Measurements from ENCODE around the gene MORN4. TPM values are rescaled to one million over a fixed set of nuclear protein-coding genes. Genes with fewer than 3 reads are reported as not detected.
A peak's percentile ranks its signal among the peaks of the same experiment; 100 is the strongest.
"Not testable (repeated sequence)": the region's sequence is repeated elsewhere in the genome, so short reads cannot be mapped to it uniquely, and the experiment has no call there.

Gene MORN4
- total RNA-seq, 4 donors from 2014 or later, result 2.1 to 11.5 (median 4.5) TPM

GRCh38 chr10:97582169-97582568 lies 51.1 kb downstream of the MORN4 start:
- Histone ChIP-seq H3K27me3 (no peaks in the 10 kb centered on the region), H3K27ac (replicated peaks in 1 of 4) (no peak overlapping the region), H3K36me3 (peaks cover 0 to 19% (median 0%) of the 10 kb centered on the region in 4 donors), H3K4me3 (no peak overlapping the region), H3K4me1 (peaks cover 4 to 10% (median 6%) of the 10 kb centered on the region in 4 donors), H3K9me3 (no peaks in the 10 kb centered on the region)
- WGBS, result no CpG with 5 or more reads among the region's 8 CpGs
- TF ChIP-seq, protein P1, sequence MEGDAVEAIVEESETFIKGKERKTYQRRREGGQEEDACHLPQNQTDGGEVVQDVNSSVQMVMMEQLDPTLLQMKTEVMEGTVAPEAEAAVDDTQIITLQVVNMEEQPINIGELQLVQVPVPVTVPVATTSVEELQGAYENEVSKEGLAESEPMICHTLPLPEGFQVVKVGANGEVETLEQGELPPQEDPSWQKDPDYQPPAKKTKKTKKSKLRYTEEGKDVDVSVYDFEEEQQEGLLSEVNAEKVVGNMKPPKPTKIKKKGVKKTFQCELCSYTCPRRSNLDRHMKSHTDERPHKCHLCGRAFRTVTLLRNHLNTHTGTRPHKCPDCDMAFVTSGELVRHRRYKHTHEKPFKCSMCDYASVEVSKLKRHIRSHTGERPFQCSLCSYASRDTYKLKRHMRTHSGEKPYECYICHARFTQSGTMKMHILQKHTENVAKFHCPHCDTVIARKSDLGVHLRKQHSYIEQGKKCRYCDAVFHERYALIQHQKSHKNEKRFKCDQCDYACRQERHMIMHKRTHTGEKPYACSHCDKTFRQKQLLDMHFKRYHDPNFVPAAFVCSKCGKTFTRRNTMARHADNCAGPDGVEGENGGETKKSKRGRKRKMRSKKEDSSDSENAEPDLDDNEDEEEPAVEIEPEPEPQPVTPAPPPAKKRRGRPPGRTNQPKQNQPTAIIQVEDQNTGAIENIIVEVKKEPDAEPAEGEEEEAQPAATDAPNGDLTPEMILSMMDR (IDR thresholded peaks at IDR 0.05), result no peak
- TF ChIP-seq POLR2AphosphoS5 (IDR thresholded peaks at IDR 0.05), result no peak
- no peak for TF ChIP-seq POLR2A (IDR thresholded peaks at IDR 0.05; ENCODE audit: low read depth)
- TF ChIP-seq EP300 (IDR thresholded peaks at IDR 0.05), result no peak
- DNase-seq (ENCODE audit: extremely low spot score), result no peak
- intact Hi-C loops (cut with DNase I), result no loop called here

DNA sequence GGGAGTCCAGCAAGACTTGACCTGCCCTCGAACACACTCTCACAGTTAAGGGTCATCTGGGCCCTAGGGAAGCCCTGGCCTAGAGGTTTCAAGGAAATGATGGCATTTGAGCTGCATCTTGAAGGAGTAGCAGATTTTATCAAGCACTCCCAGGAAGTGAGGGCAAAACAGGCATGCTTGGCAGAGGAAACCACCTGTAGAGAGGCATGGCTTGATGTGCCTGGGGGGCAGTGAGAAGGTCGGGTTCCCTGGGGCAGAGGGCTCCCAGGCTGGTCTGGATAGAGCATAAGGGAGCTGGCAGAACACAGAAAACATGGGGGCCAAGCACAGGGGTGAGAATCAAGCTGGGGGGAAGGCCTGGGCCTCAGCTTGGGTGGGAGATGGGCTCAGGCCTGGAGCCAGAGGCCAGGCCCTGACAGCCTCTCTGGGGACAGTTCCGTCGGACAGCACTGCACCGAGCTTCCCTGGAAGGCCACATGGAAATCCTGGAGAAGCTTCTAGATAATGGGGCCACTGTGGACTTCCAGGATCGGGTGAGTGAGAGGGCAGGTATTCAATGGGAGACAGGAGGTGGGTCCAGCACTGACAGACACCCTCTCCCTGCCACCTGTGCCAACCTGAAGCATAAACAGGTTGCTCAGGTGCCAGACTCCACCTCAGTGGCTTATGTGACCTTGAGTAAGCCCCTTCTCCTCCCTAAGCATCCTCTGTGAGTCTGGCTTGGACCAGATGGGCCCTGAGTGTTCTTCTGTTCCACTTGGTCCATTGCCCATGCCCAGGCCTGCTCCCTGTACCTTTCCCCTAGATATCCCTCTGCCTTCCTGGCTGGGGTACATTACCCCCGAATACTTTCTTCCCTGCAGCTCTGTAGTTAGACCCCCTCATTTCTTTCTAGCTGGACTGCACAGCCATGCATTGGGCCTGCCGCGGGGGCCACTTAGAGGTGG lies 52.6 kb downstream of the MORN4 start:
- H3K27ac ChIP-seq (replicated peaks in 1 of 4), result no peak overlapping the region
- H3K4me1 ChIP-seq, result peaks cover 4 to 11% (median 7%) of the 10 kb centered on the region in 4 donors
- no peaks in the 10 kb centered on the region for H3K9me3 ChIP-seq
- H3K36me3 ChIP-seq, result peaks cover 0 to 19% (median 0%) of the 10 kb centered on the region in 4 donors
- H3K4me3 ChIP-seq, result no peak overlapping the region
- 94% methylated on average over 8 of the region's 9 CpGs for WGBS
- no peak for DNase-seq (ENCODE audit: extremely low spot score)
- TF ChIP-seq POLR2AphosphoS5 (IDR thresholded peaks at IDR 0.05) (no peak), EP300 (IDR thresholded peaks at IDR 0.05) (no peak), POLR2A (IDR thresholded peaks at IDR 0.05; ENCODE audit: low read depth) (no peak)
- TF ChIP-seq, protein P1 (IDR thresholded peaks at IDR 0.05), result no peak
- no peaks in the 10 kb centered on the region for H3K27me3 ChIP-seq
- intact Hi-C loops (cut with DNase I), result no loop called here

GRCh38 chr10:97578171-97578844 lies 55.0 kb downstream of the MORN4 start:
- no peaks in the 10 kb centered on the region for H3K27me3 ChIP-seq
- no peak for DNase-seq (ENCODE audit: extremely low spot score)
- intact Hi-C loops (cut with DNase I), result no loop called here
- peaks cover 0 to 19% (median 0%) of the 10 kb centered on the region in 4 donors for H3K36me3 ChIP-seq
- H3K27ac ChIP-seq (replicated peaks in 1 of 4), result no peak overlapping the region
- H3K4me1 ChIP-seq, result peaks cover 10 to 21% (median 17%) of the 10 kb centered on the region in 4 donors
- H3K4me3 ChIP-seq, result peak overlapping the region in 2 of 4 donors; percentile 22 to 28
- H3K9me3 ChIP-seq, result no peaks in the 10 kb centered on the region
- WGBS, result 93% methylated on average over 15 of the region's 40 CpGs
- no peak for TF ChIP-seq POLR2A (IDR thresholded peaks at IDR 0.05; ENCODE audit: low read depth)
- TF ChIP-seq, protein P1 (IDR thresholded peaks at IDR 0.05), result no peak

DNA sequence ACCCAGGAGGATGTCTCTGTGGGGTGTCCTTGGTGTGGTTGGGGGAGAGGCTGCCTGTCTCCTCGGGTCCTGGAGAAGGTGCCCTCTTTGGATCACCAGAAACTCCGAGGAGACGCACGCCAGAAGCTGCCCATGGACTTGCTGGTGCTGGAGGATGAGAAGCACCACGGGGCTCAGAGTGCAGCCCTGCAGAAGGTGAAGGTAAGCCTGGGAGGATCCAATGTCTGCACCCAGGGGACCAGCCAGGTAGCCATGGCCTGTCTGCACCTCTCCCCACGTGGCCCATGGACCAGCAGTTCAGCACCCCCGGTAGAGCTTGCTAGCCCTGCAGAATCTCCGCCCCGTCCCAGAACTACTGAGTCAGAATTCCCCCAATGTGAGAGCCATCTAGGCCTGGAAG lies 55.6 kb downstream of the MORN4 start:
- 83% methylated on average over 6 of the region's 9 CpGs for WGBS
- H3K27ac ChIP-seq (replicated peaks in 1 of 4), result no peak overlapping the region
- no peak overlapping the region for H3K4me3 ChIP-seq
- peaks cover 12 to 27% (median 22%) of the 10 kb centered on the region in 4 donors for H3K4me1 ChIP-seq
- no peak for DNase-seq (ENCODE audit: extremely low spot score)
- H3K36me3 ChIP-seq, result peaks cover 0 to 19% (median 0%) of the 10 kb centered on the region in 4 donors
- intact Hi-C loops (cut with DNase I), result no loop called here
- TF ChIP-seq, protein P1 (IDR thresholded peaks at IDR 0.05), result no peak
- TF ChIP-seq POLR2AphosphoS5 (IDR thresholded peaks at IDR 0.05) (no peak), EP300 (IDR thresholded peaks at IDR 0.05) (no peak), POLR2A (IDR thresholded peaks at IDR 0.05; ENCODE audit: low read depth) (no peak)
- H3K27me3 ChIP-seq, result no peaks in the 10 kb centered on the region
- H3K9me3 ChIP-seq, result no peaks in the 10 kb centered on the region

- H3K27me3 ChIP-seq; DNase-seq (ENCODE audit: extremely low spot score); intact Hi-C loops (cut with DNase I); H3K4me3 ChIP-seq; H3K9me3 ChIP-seq: not testable (repeated sequence)
- 73% methylated on average over 5 of the region's 5 CpGs for WGBS
- Histone ChIP-seq H3K27ac (replicated peaks in 1 of 4) (peak overlapping the region in 3 of 4 donors; percentile 11 to 41 (median 38)), H3K36me3 (peaks cover 0 to 19% (median 3%) of the 10 kb centered on the region in 4 donors), H3K4me1 (peaks cover 21 to 36% (median 31%) of the 10 kb centered on the region in 4 donors)
Observed at GRCh38 chr10:97576487-97576886, 56.8 kb downstream of the MORN4 start.
